ENCODE measurements around the gene CACNA2D3. TPM values are rescaled to one million over a fixed set of nuclear protein-coding genes. Genes with fewer than 3 reads are reported as not detected.

Gene CACNA2D3
- total RNA-seq, 1 experiment from 2014 or later = not detected

GRCh38 chr3:54547051-54547450 is 424.7 kb downstream of the CACNA2D3 start:
- peaks cover 20% of the 10 kb centered on the region for H3K27me3 ChIP-seq (ENCODE audit: low read length)
- no peaks in the 10 kb centered on the region for H3K9me2 ChIP-seq (replicated peaks; ENCODE audit: low read length)
- DNase-seq (no peak), ATAC-seq (no peak)
- no peak overlapping the region for H2AFZ ChIP-seq (ENCODE audit: low read length)
- ChIA-PET POLR2A (ENCODE audit: unreplicated experiment) (no interaction called here), CTCF (no interaction called here)
- no peak overlapping the region for H3K9ac ChIP-seq (ENCODE audit: low read length)
- H3K27ac ChIP-seq (ENCODE audit: low read length) = no peak overlapping the region
- no TSS peak for BruUV-seq (replicated peaks)
- no peak overlapping the region for H3K4me3 ChIP-seq (ENCODE audit: low read length)
- H4K20me1 ChIP-seq (ENCODE audit: low read length) = no peaks in the 10 kb centered on the region
- no peaks in the 10 kb centered on the region for H3K9me3 ChIP-seq (ENCODE audit: low read length)
- H3K4me1 ChIP-seq (ENCODE audit: insufficient read depth, low read length) = no peaks in the 10 kb centered on the region
- intact Hi-C loops (cut with micrococcal nuclease) = no loop called here
- H3F3A ChIP-seq (ENCODE audit: low read length, unreplicated experiment) = no peaks in the 10 kb centered on the region
- no peak for TF ChIP-seq EZH2phosphoT487 (IDR thresholded peaks at IDR 0.05; ENCODE audit: borderline replicate concordance, low read length)
- TF ChIP-seq CTCF (conservative IDR thresholded peaks at IDR 0.05; ENCODE audit: low read depth, low read length) = no peak
- no peak for TF ChIP-seq EZH2 (IDR thresholded peaks at IDR 0.05; ENCODE audit: low read length, unreplicated experiment)
- no peaks in the 10 kb centered on the region for H3K36me3 ChIP-seq (ENCODE audit: low read depth, low read length)
- H3K4me2 ChIP-seq (ENCODE audit: low read length) = no peak overlapping the region
- no peaks in the 10 kb centered on the region for H3K79me2 ChIP-seq (ENCODE audit: low read length)

GRCh38 chr3:54547846-54548245 is 425.5 kb downstream of the CACNA2D3 start:
- Histone ChIP-seq H3K4me2 (ENCODE audit: low read length) (no peak overlapping the region), H3F3A (ENCODE audit: low read length, unreplicated experiment) (no peaks in the 10 kb centered on the region), H4K20me1 (ENCODE audit: low read length) (no peaks in the 10 kb centered on the region), H3K4me1 (ENCODE audit: insufficient read depth, low read length) (no peaks in the 10 kb centered on the region), H3K27ac (ENCODE audit: low read length) (no peak overlapping the region), H3K4me3 (ENCODE audit: low read length) (no peak overlapping the region), H3K9me2 (replicated peaks; ENCODE audit: low read length) (no peaks in the 10 kb centered on the region), H3K36me3 (ENCODE audit: low read depth, low read length) (no peaks in the 10 kb centered on the region), H3K27me3 (ENCODE audit: low read length) (peaks cover 20% of the 10 kb centered on the region), H3K9me3 (ENCODE audit: low read length) (no peaks in the 10 kb centered on the region), H3K79me2 (ENCODE audit: low read length) (no peaks in the 10 kb centered on the region), H2AFZ (ENCODE audit: low read length) (no peak overlapping the region), H3K9ac (ENCODE audit: low read length) (no peak overlapping the region)
- TF ChIP-seq CTCF (conservative IDR thresholded peaks at IDR 0.05; ENCODE audit: low read depth, low read length) (no peak), EZH2 (IDR thresholded peaks at IDR 0.05; ENCODE audit: low read length, unreplicated experiment) (no peak), EZH2phosphoT487 (IDR thresholded peaks at IDR 0.05; ENCODE audit: borderline replicate concordance, low read length) (no peak)
- ChIA-PET POLR2A (ENCODE audit: unreplicated experiment) (no interaction called here), CTCF (no interaction called here)
- no peak for ATAC-seq
- intact Hi-C loops (cut with micrococcal nuclease) = no loop called here
- no peak for DNase-seq
- no TSS peak for BruUV-seq (replicated peaks)

- H3K4me1 ChIP-seq (ENCODE audit: insufficient read depth, low read length) = no peaks in the 10 kb centered on the region
Observed at GRCh38 chr3:54549607-54550220, 427.4 kb downstream of the CACNA2D3 start.

More at GRCh38 chr3:54549607-54550220, 427.4 kb downstream of the CACNA2D3 start:
- ATAC-seq = no peak
- TF ChIP-seq EZH2phosphoT487 (IDR thresholded peaks at IDR 0.05; ENCODE audit: borderline replicate concordance, low read length) = no peak
- no peak for TF ChIP-seq CTCF (conservative IDR thresholded peaks at IDR 0.05; ENCODE audit: low read depth, low read length)
- no peak for TF ChIP-seq EZH2 (IDR thresholded peaks at IDR 0.05; ENCODE audit: low read length, unreplicated experiment)
- H3K4me3 ChIP-seq (ENCODE audit: low read length) = no peak overlapping the region
- H4K20me1 ChIP-seq (ENCODE audit: low read length) = no peaks in the 10 kb centered on the region
- no peak overlapping the region for H3K4me2 ChIP-seq (ENCODE audit: low read length)
- no TSS peak for BruUV-seq (replicated peaks)
- no peak overlapping the region for H3K27ac ChIP-seq (ENCODE audit: low read length)
- no peak for DNase-seq
- H3K36me3 ChIP-seq (ENCODE audit: low read depth, low read length) = no peaks in the 10 kb centered on the region
- ChIA-PET POLR2A (ENCODE audit: unreplicated experiment) (no interaction called here), CTCF (no interaction called here)
- H3F3A ChIP-seq (ENCODE audit: low read length, unreplicated experiment) = no peaks in the 10 kb centered on the region
- H3K79me2 ChIP-seq (ENCODE audit: low read length) = no peaks in the 10 kb centered on the region
- no peaks in the 10 kb centered on the region for H3K9me3 ChIP-seq (ENCODE audit: low read length)
- H3K27me3 ChIP-seq (ENCODE audit: low read length) = peaks cover 20% of the 10 kb centered on the region
- H3K9ac ChIP-seq (ENCODE audit: low read length) = no peak overlapping the region
- no peak overlapping the region for H2AFZ ChIP-seq (ENCODE audit: low read length)
- H3K9me2 ChIP-seq (replicated peaks; ENCODE audit: low read length) = no peaks in the 10 kb centered on the region
- intact Hi-C loops (cut with micrococcal nuclease) = no loop called here
